ENCODE measurements around the gene OTOL1. TPM values are rescaled to one million over a fixed set of nuclear protein-coding genes. Genes with fewer than 3 reads are reported as not detected.

OTOL1 gene
- total RNA-seq, 1 donor from 2014 or later, result not detected

- Mint-ChIP-seq H3K27ac (no peak overlapping the region), H3K27me3 (no peaks in the 10 kb centered on the region), H3K4me1 (no peaks in the 10 kb centered on the region), H3K4me3 (no peak overlapping the region), H3K9me3 (no peaks in the 10 kb centered on the region), H3K36me3 (ENCODE audit: low read depth) (no peaks in the 10 kb centered on the region)
- intact Hi-C loops (cut with micrococcal nuclease), result no loop called here
- DNase-seq, result no peak
Observed at GRCh38 chr3:161552984-161553560, 56.5 kb downstream of the OTOL1 start.

Other genes starting within 250 kb of the OTOL1 start
- not detected in 2 replicates for gene SPTSSB, start 125.3 kb upstream of the OTOL1 start, total RNA-seq

All from activated CD4-positive, alpha-beta T cell treated with anti-CD3 and anti-CD28 coated beads, Interleukin-2, amount 10 ng/mL, durations not matched to agents 24 days and 14 days (primary cell).